ENCODE data around the gene SYT1.

- TF ChIP-seq CTCF (IDR thresholded peaks at IDR 0.05; ENCODE audit: insufficient read depth, low read depth, low read length) (peak; percentile 96), EZH2 (IDR thresholded peaks at IDR 0.05; ENCODE audit: insufficient read depth, low read length) (no peak)
Observed at GRCh38 chr12:79407671-79408622, 543.4 kb downstream of the SYT1 start.

Data from astrocyte (in vitro differentiated cells and primary cell).